Amygdala (tissue), 56 donors: Measurements from ENCODE around the gene TRIO.

Source experiments
- DNase-seq, 56 donors: peaks; one replicate each; lab custom pipeline; 2025; lab: John Stamatoyannopoulos, UW

Gene TRIO

DNA sequence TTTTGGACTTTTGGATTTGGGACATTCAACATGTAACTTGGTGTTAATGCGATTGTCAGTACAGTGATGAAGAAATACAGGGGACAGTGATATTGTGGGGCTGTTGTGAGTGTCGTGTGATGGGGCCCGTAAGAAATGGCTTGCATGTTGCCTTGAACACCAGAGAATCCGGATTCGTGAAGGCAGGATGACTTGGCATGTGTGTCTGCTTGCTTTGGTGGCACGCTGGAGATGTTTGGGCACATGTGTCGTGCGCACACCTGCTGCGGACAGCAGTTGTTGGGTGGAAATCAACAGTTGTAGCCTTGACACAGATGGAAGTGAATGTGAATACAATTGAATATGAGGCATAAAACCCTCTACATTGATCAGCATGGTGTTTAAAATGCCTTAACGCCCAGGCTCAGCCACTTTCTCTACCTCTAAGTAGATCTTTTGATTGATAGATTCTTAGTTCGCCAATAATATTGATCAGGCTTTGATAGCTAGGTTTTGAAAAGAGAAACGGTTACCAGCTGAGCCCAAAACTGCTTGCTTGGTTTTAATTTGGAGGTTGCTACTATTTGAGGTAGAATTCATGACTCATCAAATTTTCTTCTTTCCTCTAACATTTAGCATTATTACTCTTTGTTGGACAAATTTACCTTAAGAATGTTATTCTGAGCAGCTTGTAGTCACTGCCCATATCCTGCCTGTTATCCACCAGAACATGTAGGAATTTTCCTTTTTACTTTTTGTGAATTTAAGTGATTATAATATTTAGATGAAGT lies 94.4 kb downstream of the TRIO start:
- DNase-seq = no peak

- DNase-seq = no peak
These were observed 95.1 kb downstream of the TRIO start for GRCh38 chr5:14238272-14238671.

DNA sequence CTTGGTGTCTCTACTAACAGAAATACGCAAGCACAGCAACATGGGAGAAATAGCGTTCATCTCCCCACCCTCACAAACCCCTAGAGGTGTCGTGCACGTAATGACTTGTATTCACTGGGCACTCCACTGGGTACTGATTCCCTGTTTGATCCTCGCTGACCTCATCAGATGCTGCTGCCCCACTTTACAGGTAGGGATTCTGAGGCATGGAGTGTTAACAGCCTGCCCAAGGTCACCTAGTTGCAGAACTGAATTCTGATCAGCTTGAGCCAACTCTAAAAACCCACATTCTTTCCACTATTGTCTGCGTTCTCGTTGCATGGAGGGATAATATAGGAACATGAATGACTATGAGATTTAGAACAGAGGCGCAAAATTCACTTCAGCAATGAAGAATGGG lies 96.3 kb downstream of the TRIO start:
- DNase-seq = no peak

- DNase-seq = no peak
These were observed 96.8 kb downstream of the TRIO start for GRCh38 chr5:14239951-14240350.

- DNase-seq = no peak
These were observed 97.2 kb downstream of the TRIO start for GRCh38 chr5:14240359-14240758.

DNA sequence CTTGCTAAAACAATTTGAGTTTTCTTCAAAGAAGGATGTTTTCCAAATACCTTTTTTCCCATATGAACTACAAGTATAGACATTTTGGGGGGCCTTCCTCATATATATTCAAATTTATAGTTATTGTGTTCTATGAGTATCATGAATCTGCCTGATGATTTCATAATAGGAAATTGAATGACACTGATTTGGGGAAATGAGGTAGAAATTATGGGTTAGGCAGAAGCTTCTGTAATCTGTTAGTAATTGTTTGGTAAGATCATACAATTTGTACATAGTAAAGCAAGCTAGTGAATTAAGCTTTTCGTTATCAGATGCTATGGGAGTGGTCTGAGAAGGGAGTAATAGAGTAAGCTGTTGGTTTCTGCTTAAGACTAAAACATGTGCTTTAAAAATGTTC lies 98.0 kb downstream of the TRIO start:
- no peak for DNase-seq

GRCh38 chr5:14242447-14242846 lies 99.3 kb downstream of the TRIO start:
- no peak for DNase-seq

- DNase-seq = no peak
These were observed 99.8 kb downstream of the TRIO start for GRCh38 chr5:14242871-14243383.

DNA sequence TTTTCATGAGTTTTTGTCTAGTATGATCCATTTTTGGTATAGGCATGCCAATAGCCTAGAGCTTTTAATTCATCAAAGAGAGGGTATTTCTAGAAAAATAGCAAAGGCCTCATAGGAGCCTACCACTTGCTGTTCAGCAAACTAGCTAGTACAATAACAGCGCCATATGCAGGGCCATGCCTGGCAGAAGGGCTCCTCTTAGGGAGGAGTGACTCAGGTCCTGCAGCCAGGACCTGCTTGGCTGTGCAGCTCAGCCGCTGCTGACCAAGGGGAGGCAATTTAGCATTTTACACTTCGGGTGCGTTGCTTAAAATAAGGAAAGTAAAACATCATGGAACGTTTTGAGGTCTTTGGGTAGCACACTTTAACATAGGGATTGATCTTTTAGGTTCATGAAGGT lies 100.6 kb downstream of the TRIO start:
- DNase-seq = no peak

DNA sequence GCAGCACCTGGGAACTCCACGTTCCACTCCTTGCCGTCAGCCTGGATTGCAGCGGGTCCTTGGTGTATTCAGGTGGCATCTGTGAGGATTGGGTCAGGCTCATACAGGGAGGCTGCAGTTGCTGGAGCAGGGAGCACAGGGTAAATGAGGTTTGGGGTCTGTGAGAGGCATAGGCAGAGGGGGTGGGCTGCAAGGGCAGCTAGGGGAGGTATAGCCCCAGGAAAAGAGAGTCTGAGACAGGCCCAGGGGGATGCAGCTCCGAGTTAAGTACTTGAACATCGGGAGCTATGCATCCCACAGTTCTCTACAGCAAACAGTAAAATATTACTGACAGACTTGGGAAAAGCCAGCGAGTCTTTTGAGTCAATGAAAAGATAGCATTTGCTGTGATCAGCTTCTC lies 101.6 kb downstream of the TRIO start:
- DNase-seq = no peak

DNA sequence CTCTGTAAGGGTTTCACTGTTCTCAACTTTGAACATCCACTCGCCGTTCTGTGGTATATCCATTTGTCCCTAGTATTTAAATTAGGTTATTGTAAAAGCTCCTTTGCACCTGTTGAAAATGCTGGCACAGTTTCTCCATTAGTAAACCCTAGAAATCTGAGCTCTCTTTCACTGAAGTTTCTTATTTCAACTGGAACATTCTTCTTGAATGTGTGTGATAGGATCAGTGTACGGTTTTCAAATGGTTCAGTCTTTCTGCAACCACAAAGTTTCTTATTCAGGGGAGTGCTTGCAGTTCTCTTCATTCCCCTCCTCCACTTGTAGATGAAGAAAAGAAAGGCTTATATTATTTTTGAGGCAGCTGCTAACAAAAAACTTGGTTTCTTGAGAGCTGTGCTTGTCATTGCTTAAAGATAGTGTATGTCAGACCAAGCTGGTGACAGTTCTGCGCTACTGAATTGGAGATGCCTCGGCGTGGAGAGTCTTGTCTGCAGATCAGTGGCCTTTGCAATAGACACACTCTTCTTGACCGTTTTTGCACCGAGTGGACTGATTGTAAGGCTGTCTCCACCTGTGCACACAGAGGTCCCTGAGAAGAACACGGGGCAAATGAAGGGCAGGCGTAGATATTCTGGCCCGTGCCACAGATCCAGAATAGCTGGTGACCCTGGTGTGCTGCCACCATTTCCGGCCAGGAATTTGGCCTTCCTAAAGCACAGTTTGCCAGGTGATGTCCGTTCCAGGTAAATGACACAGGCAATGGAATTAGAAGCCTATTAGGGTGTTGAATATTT lies 102.2 kb downstream of the TRIO start:
- no peak for DNase-seq

GRCh38 chr5:14246350-14247053 lies 103.4 kb downstream of the TRIO start:
- no peak for DNase-seq

- DNase-seq = no peak
These were observed 103.9 kb downstream of the TRIO start for GRCh38 chr5:14247054-14247386.

GRCh38 chr5:14249258-14250082 lies 106.3 kb downstream of the TRIO start:
- DNase-seq = no peak

GRCh38 chr5:14250084-14250695 lies 107.0 kb downstream of the TRIO start:
- peak in 52 of 56 donors; percentile 15 to 94 (median 70) for DNase-seq

- DNase-seq = no peak
These were observed 107.9 kb downstream of the TRIO start for GRCh38 chr5:14250748-14251701.

GRCh38 chr5:14251733-14252132 lies 108.6 kb downstream of the TRIO start:
- no peak for DNase-seq

DNA sequence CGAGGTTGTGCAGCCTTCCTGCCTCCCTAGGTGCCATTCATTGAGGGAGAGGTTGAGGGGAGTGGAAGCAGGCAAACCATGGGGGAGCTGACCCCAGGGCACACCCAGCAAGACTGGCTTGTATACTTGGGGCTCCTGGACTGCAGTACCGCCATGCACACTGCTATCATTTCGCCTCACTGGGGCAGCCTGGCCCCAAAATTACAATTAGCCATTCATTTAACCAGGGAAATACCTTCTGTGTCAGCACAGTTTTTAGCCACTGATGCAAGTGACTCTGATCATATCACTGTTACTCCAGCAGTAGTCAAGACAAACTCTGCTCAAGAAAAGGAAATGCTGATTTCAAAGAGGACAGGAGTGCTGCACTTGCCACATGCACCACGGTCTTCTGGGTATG lies 109.7 kb downstream of the TRIO start:
- DNase-seq = no peak

- no peak for DNase-seq
These were observed 111.5 kb downstream of the TRIO start for GRCh38 chr5:14254686-14255085.
